A549 treated with AZD9567 at 1 μM for 4 hours (cell line): ENCODE measurements around the gene NAP1L2. TPM values are rescaled to one million over a fixed set of nuclear protein-coding genes. Genes with fewer than 3 reads are reported as not detected.

Source experiments
- total RNA-seq: library from RNA; stranded (reverse); fragments of 200-300 nt; extraction: Qiagen RNA extraction; gene quantifications from 5 replicates; pipeline ENCODE4 v1.2.3, GENCODE V29; 2022; ENCODE audit not compliant: insufficient read depth

Gene NAP1L2
- total RNA-seq, result 0.85 to 1.3 TPM (median 1.1 TPM) in 5 replicates

GRCh38 chrX:73214426-73215094 is at the start of gene NAP1L2:
Gene NAP1L2, minus strand, starts transcription at chrX:73214851. Its CDS starts 359 bp downstream, at chrX:73214492.

Other genes with a start within 250 kb of the NAP1L2 start
- not detected in 5 replicates for gene PABPC1L2B, start 211.9 kb downstream of the NAP1L2 start, total RNA-seq
- not detected in 5 replicates for gene PABPC1L2A, start 135.3 kb downstream of the NAP1L2 start, total RNA-seq
- gene CDX4, start 232.2 kb upstream of the NAP1L2 start, total RNA-seq, result not detected in 5 replicates